ENCODE results near the gene PDE4D.

DNA sequence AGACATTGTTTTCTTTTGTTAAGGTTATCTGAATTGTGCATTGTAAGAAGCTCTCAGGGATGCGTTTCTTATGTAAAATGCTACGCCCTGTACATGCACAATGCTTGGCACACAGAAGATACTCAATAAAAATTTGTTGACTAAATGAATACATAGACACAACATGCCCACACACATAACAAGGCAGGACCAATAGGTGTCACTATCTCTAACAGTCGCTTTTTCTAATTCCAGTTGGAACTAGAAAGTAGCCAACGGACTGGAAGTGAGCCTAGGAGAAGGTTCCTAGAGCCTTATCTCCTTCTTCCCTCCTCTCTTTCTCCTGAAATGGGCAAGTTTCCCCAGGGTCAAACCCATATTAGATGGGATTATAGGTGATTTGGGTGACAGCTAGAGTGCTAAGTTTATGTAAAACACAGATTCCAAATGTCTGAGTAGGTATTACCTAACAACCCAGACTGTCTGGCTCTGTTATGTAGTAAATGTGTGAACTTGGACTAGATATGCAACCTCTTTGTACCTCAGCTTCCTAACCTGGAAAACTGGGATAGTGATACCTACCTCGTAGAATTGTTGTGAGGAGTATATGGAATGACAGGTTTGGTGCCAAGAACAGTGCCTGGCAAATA is 707.7 kb downstream of the PDE4D start:
- TF ChIP-seq, protein P1, sequence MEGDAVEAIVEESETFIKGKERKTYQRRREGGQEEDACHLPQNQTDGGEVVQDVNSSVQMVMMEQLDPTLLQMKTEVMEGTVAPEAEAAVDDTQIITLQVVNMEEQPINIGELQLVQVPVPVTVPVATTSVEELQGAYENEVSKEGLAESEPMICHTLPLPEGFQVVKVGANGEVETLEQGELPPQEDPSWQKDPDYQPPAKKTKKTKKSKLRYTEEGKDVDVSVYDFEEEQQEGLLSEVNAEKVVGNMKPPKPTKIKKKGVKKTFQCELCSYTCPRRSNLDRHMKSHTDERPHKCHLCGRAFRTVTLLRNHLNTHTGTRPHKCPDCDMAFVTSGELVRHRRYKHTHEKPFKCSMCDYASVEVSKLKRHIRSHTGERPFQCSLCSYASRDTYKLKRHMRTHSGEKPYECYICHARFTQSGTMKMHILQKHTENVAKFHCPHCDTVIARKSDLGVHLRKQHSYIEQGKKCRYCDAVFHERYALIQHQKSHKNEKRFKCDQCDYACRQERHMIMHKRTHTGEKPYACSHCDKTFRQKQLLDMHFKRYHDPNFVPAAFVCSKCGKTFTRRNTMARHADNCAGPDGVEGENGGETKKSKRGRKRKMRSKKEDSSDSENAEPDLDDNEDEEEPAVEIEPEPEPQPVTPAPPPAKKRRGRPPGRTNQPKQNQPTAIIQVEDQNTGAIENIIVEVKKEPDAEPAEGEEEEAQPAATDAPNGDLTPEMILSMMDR (IDR thresholded peaks at IDR 0.05; ENCODE audit: low read length): no peak
- TF ChIP-seq EZH2 (optimal IDR thresholded peaks at IDR 0.05; ENCODE audit: low read depth, low read length): no peak
- TF ChIP-seq EZH2phosphoT487 (IDR thresholded peaks at IDR 0.05; ENCODE audit: low read length): no peak

All from MM.1S (cell line).